BE2C (cell line): ENCODE measurements around the gene MTG2.

Source experiments
- DNase-seq: peaks from one replicate; pipeline ENCODE4 v3.0.0-alpha.2; 2020
- H3K27me3 ChIP-seq: fragments of 250-450 bp; sonication (Bioruptor Pico); 2 replicates; pipeline ENCODE4 v1.5.1; 2020; ENCODE audit warnings: mild to moderate bottlenecking
- H3K36me3 ChIP-seq: fragments of 250-450 bp; sonication (Bioruptor Pico); 2 replicates; pipeline ENCODE4 v1.5.1; 2020; ENCODE audit warnings: mild to moderate bottlenecking
- H3K4me1 ChIP-seq: fragments of 250-450 bp; sonication (Bioruptor Pico); 2 replicates; pipeline ENCODE4 v1.5.1; 2020
- H3K4me3 ChIP-seq: 2 replicates; pipeline ENCODE4 v1.5.1; 2011; ENCODE audit warnings: low read depth, low read length
- H3K9me3 ChIP-seq: fragments of 250-450 bp; sonication (Bioruptor Pico); 2 replicates; pipeline ENCODE4 v1.5.1; 2020
- TF ChIP-seq, protein P1 (sequence below): IDR thresholded peaks from 2 replicates; pipeline ENCODE4 v1.5.1; 2012; ENCODE audit warnings: mild to moderate bottlenecking, low read depth, low read length

Gene MTG2

DNA sequence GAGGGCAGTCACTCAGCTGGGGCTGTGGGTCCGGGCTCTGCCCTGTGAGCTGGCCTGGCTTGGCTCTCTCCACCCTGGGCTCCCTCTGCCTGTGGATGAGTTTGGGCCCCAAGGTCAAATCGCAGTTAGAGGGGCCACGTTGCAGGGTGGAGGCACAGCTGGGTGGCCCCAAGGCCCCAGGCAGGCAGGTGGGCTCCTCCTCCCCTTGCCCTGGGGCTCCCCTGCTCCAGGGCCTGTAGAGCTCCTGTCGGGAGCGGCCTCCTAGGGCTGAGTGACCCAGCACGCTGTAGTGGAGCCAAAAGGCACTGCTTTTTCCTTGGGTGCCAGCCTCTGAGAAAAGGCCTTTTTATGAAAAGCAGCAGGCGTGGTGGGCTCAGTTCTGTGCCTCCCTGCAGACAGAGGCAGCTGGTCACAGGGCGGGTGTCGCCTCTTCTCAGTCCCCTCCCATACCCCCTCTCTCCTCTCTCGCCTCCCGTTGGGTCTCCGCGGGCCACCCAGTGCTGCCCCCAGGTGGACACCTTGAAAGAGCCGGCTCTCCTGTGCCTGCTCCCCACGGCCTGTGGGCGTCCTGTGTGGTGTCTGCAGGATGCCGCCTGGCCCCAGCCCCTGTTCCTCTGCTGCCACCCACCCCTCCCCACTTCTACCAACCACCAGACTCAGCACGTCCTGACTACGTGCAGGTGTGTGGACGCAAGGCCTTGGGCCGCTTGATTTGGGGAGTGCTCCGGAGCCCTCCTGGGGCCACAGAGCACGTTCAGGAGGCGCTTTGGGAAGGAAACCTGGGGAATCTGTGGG is 26.0 kb upstream of the MTG2 start:
- H3K9me3 ChIP-seq: no peaks in the 10 kb centered on the region
- peaks cover 34% of the 10 kb centered on the region for H3K4me1 ChIP-seq
- DNase-seq: peak; percentile 89
- H3K36me3 ChIP-seq: peaks cover 54% of the 10 kb centered on the region
- TF ChIP-seq, protein P1, sequence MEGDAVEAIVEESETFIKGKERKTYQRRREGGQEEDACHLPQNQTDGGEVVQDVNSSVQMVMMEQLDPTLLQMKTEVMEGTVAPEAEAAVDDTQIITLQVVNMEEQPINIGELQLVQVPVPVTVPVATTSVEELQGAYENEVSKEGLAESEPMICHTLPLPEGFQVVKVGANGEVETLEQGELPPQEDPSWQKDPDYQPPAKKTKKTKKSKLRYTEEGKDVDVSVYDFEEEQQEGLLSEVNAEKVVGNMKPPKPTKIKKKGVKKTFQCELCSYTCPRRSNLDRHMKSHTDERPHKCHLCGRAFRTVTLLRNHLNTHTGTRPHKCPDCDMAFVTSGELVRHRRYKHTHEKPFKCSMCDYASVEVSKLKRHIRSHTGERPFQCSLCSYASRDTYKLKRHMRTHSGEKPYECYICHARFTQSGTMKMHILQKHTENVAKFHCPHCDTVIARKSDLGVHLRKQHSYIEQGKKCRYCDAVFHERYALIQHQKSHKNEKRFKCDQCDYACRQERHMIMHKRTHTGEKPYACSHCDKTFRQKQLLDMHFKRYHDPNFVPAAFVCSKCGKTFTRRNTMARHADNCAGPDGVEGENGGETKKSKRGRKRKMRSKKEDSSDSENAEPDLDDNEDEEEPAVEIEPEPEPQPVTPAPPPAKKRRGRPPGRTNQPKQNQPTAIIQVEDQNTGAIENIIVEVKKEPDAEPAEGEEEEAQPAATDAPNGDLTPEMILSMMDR: peak; percentile 80
- no peak overlapping the region for H3K4me3 ChIP-seq
- H3K27me3 ChIP-seq: no peaks in the 10 kb centered on the region

DNA sequence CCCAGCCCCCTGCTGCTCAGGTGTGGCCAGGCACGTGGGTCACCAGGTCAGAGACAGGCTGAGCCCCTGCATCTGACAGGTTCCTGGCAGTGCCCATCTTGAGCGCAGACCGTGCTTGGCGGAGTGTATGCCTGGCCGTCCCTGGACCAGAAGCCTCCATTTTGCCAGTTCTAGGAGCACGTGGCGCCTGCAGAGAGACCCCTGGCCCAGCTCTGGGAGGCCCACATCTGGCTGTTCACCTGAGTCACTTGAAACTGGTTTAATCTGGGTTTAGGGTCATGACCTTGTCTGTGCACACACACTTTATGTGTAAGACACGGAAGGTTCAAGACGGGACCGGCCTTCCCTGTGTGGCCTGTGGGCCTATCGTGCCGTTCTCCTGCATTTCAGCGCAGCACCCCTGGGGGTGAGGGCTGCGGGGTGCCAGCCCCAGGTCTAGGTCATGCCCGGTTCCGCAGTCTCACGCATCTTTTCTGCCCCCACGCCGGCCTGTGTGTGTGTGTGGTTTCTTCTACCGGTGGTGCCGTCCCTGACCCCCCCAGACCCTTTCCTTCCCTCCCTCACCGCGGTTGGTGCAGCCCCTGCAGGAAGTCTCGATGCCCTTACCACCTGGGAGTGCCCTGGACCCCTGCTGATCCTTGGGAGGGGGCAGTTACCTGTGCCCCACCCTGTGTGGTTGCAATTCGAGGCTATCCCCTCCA is 25.3 kb upstream of the MTG2 start:
- H3K36me3 ChIP-seq: peaks cover 52% of the 10 kb centered on the region
- DNase-seq: no peak

DNA sequence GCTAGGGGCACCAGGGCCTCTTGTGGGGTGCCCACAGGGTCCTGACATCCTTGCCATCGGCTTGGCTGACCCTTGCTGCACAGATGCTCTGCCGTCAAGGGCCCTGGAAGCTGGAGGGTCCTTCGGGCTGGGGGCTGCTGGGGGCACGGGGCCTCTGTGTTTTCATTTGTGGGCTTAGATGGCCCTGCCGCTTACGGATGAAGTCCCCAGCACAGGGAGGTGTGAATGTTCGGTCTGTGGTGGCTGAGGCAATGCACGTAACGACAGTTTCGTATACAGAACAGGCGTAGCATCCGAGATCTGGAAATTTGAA is 24.8 kb upstream of the MTG2 start:
- Histone ChIP-seq H3K4me1 (peaks cover 34% of the 10 kb centered on the region), H3K27me3 (no peaks in the 10 kb centered on the region), H3K4me3 (no peak overlapping the region), H3K9me3 (no peaks in the 10 kb centered on the region), H3K36me3 (peaks cover 52% of the 10 kb centered on the region)
- DNase-seq: no peak
- TF ChIP-seq, protein P1: no peak

More for the DNA sequence above, 25.3 kb upstream of the MTG2 start:
- Histone ChIP-seq H3K9me3 (no peaks in the 10 kb centered on the region), H3K4me3 (no peak overlapping the region), H3K27me3 (no peaks in the 10 kb centered on the region), H3K4me1 (peaks cover 34% of the 10 kb centered on the region)
- TF ChIP-seq, protein P1: no peak

DNA sequence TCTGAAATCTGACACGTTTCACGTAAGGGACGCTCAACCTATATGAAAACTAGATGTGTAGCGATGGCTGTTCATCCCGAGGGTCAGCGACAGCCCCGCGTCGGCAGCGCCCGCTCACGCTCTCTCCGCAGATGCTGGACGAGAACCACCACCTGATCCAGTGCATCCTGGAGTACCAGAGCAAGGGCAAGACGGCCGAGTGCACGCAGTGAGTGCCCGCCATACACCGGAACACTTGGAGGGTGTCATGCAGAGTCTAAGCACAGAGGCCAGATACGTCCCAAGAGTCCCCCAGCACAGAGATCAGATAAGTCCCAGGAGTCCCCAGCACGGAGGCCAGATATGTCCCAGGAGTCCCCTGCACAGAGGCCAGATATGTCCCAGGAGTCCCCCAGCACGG is 24.3 kb upstream of the MTG2 start:
- TF ChIP-seq, protein P1: no peak
- no peak for DNase-seq
- peaks cover 34% of the 10 kb centered on the region for H3K4me1 ChIP-seq
- H3K36me3 ChIP-seq: peaks cover 50% of the 10 kb centered on the region
- no peaks in the 10 kb centered on the region for H3K27me3 ChIP-seq
- H3K9me3 ChIP-seq: no peaks in the 10 kb centered on the region
- H3K4me3 ChIP-seq: no peak overlapping the region

DNA sequence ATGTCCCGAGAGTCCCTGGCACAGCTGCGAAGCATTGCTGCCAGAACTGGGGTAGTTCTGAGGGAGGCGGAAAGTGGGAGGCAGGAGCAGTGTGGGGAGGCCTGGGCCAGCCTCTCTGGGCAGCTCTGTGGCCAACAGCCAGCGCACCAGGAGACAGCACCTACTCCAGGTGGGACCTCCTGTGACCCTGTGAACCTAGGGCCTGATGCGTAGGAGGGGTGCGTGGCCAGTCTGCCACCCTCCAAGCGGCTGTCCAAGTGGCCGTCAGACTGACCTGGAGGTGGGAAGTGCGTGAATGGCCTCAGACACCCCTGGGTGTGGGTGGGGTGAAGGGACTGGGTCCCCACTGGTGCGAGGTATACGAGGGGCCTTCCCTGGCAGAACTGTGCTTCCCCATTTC is 23.8 kb upstream of the MTG2 start:
- Histone ChIP-seq H3K9me3 (no peaks in the 10 kb centered on the region), H3K4me1 (peaks cover 34% of the 10 kb centered on the region), H3K4me3 (no peak overlapping the region), H3K36me3 (peaks cover 50% of the 10 kb centered on the region), H3K27me3 (no peaks in the 10 kb centered on the region)
- DNase-seq: no peak
- TF ChIP-seq, protein P1: no peak

DNA sequence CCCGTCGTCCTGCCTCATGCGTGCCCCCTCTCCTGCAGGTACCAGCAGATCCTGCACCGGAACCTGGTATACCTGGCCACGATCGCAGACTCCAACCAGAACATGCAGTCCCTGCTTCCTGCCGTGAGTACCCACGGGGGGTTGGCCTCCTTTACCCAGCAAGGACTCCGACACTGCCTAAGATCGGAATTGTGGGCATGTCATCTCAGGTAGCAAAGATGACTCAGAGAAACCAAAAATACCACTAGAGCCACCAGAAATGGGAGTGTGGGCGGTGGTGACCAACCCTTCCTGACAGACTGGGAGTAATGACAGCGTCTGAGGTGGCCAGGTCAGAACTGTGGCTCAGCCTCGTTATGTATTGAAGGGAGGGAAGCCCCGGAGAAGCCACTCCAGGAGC is 23.0 kb upstream of the MTG2 start:
- H3K4me1 ChIP-seq: peaks cover 34% of the 10 kb centered on the region
- TF ChIP-seq, protein P1: no peak
- peaks cover 52% of the 10 kb centered on the region for H3K36me3 ChIP-seq
- H3K4me3 ChIP-seq: no peak overlapping the region
- no peaks in the 10 kb centered on the region for H3K27me3 ChIP-seq
- DNase-seq: no peak
- no peaks in the 10 kb centered on the region for H3K9me3 ChIP-seq
